Fibroblast of lung (primary cell): Measurements from ENCODE around the gene ALDH6A1.

Source experiments
- EZH2 ChIP-seq: IDR thresholded peaks from 2 replicates; pipeline ENCODE4 v1.5.1; 2012; ENCODE audit warnings: low read length, control low read depth, mild to moderate bottlenecking; ENCODE audit errors: missing control alignments
- TF ChIP-seq, protein P1 (sequence below), 2 donors: IDR thresholded peaks in 1 of 2; conservative IDR thresholded peaks in 1 of 2; 1 replicate in 1 of 2; 2 replicates in 1 of 2; pipeline ENCODE4 v1.5.1; 2011 to 2012; ENCODE audit warnings: low read length in 2 of 2, control low read depth in 1 of 2, inconsistent platforms in 1 of 2, low read depth in 1 of 2, mild to moderate bottlenecking in 1 of 2

DNA sequence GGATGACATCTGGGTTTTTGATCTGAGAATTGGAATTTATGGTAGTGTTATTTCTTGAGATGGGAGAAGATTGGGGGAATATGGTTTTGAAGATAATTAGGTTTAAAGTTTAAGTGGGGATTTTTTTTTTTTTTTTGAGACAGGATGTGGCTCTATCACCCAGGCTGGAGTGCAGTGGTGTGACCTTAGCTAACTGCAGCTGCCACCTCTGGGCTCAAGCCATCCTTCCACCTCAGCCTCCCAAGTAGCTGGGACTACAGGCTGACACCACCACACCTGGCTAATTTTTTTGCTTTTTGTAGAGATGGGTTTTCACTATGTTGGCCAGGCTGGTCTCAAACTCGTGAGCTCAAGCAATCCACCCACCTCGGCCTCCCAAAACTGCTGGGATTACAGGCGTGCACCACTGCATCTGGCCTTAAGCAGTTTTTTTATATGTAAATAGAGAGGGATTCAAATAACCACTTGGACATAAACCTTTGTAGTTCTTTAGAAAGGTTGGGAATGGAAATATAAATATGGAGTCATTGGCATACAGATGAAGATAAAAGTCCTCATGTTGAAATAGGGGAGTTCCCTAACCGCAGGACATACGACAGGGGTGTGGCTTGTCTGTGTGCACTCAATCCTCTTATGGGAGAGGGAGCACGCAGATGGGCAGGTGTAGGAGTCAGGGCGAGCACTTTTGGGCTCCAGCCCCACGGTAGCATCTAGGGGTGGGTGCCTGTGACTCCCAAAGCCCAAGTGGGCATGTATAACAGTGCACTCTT lies 5.2 kb upstream of the ALDH6A1 start:
- TF ChIP-seq, protein P1, sequence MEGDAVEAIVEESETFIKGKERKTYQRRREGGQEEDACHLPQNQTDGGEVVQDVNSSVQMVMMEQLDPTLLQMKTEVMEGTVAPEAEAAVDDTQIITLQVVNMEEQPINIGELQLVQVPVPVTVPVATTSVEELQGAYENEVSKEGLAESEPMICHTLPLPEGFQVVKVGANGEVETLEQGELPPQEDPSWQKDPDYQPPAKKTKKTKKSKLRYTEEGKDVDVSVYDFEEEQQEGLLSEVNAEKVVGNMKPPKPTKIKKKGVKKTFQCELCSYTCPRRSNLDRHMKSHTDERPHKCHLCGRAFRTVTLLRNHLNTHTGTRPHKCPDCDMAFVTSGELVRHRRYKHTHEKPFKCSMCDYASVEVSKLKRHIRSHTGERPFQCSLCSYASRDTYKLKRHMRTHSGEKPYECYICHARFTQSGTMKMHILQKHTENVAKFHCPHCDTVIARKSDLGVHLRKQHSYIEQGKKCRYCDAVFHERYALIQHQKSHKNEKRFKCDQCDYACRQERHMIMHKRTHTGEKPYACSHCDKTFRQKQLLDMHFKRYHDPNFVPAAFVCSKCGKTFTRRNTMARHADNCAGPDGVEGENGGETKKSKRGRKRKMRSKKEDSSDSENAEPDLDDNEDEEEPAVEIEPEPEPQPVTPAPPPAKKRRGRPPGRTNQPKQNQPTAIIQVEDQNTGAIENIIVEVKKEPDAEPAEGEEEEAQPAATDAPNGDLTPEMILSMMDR (conservative IDR thresholded peaks at IDR 0.05 in 1 of 2, IDR thresholded peaks at IDR 0.05 in 1 of 2; ENCODE audit: low read depth in 1 of 2, low read length in 2 of 2): no peak
- no peak for TF ChIP-seq EZH2
